ENCODE results near the gene PRR23E. TPM values are rescaled to one million over a fixed set of nuclear protein-coding genes. Genes with fewer than 3 reads are reported as not detected.

PRR23E gene
- total RNA-seq, 2 donors from 2014 or later, result not detected

- DNase-seq (ENCODE audit: low spot score), result no peak
- Histone ChIP-seq H3K27me3 (no peaks in the 10 kb centered on the region), H3K4me3 (no peak overlapping the region), H3K36me3 (no peaks in the 10 kb centered on the region), H3K4me1 (no peaks in the 10 kb centered on the region), H3K27ac (no peak overlapping the region), H3K9me3 (peaks cover 0 to 9% of the 10 kb centered on the region in 2 donors)
- TF ChIP-seq, protein P1, sequence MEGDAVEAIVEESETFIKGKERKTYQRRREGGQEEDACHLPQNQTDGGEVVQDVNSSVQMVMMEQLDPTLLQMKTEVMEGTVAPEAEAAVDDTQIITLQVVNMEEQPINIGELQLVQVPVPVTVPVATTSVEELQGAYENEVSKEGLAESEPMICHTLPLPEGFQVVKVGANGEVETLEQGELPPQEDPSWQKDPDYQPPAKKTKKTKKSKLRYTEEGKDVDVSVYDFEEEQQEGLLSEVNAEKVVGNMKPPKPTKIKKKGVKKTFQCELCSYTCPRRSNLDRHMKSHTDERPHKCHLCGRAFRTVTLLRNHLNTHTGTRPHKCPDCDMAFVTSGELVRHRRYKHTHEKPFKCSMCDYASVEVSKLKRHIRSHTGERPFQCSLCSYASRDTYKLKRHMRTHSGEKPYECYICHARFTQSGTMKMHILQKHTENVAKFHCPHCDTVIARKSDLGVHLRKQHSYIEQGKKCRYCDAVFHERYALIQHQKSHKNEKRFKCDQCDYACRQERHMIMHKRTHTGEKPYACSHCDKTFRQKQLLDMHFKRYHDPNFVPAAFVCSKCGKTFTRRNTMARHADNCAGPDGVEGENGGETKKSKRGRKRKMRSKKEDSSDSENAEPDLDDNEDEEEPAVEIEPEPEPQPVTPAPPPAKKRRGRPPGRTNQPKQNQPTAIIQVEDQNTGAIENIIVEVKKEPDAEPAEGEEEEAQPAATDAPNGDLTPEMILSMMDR (IDR thresholded peaks at IDR 0.05), result no peak
Observed at GRCh38 chr3:127234778-127235177, 41.8 kb downstream of the PRR23E start.

- Histone ChIP-seq H3K4me3 (no peak overlapping the region), H3K4me1 (no peaks in the 10 kb centered on the region), H3K27me3 (no peaks in the 10 kb centered on the region), H3K27ac (no peak overlapping the region), H3K9me3 (peaks cover 0 to 7% of the 10 kb centered on the region in 2 donors), H3K36me3 (no peaks in the 10 kb centered on the region)
- no peak for DNase-seq (ENCODE audit: low spot score)
- TF ChIP-seq, protein P1 (IDR thresholded peaks at IDR 0.05), result no peak
Observed at GRCh38 chr3:127235706-127236105, 42.8 kb downstream of the PRR23E start.

DNA sequence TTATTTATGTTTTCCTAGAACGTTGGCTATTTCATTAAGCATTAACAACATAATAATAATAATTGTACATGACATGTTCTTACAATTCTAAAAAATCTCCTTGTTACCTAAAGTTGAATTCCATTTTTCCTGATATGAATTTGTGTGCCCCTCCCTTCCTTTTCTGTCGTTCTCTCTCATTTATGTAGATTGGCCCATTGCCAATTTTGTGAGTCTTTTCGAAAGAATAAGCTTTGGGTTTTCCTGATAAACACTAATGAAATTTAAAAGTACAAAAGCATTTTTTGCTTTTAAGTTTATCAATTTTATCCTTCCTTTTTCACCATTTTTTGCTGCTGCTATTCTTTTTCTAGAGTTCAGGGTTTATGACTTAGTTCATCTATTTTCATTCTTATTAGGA is 44.9 kb downstream of the PRR23E start:
- TF ChIP-seq, protein P1 (IDR thresholded peaks at IDR 0.05), result no peak
- Histone ChIP-seq H3K9me3 (peaks cover 0 to 11% of the 10 kb centered on the region in 2 donors), H3K4me3 (no peak overlapping the region), H3K4me1 (no peaks in the 10 kb centered on the region), H3K36me3 (no peaks in the 10 kb centered on the region), H3K27me3 (no peaks in the 10 kb centered on the region), H3K27ac (no peak overlapping the region)
- DNase-seq (ENCODE audit: low spot score), result no peak

DNA sequence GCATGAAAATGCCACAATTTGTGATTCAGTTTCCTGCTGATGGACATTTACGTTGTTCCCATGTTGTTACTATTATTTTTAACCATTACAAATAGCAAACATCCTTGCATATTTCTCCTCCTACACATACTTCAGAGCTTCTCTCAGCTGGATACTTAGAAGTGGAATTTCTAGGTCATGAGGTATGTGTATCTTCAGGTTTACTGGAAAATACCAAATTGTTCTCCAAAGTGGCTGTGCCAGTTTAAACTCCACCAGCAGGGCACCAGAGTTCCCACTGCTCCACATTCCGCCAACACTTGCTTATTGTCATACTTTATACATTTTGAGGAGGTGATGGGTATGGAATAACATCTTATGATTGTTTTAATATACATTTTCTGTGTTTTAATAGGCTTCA is 45.7 kb downstream of the PRR23E start:
- Histone ChIP-seq H3K27ac (no peak overlapping the region), H3K4me3 (no peak overlapping the region), H3K9me3 (peaks cover 0 to 15% of the 10 kb centered on the region in 2 donors), H3K27me3 (no peaks in the 10 kb centered on the region), H3K36me3 (no peaks in the 10 kb centered on the region), H3K4me1 (no peaks in the 10 kb centered on the region)
- no peak for DNase-seq (ENCODE audit: low spot score)
- TF ChIP-seq, protein P1 (IDR thresholded peaks at IDR 0.05), result no peak

DNA sequence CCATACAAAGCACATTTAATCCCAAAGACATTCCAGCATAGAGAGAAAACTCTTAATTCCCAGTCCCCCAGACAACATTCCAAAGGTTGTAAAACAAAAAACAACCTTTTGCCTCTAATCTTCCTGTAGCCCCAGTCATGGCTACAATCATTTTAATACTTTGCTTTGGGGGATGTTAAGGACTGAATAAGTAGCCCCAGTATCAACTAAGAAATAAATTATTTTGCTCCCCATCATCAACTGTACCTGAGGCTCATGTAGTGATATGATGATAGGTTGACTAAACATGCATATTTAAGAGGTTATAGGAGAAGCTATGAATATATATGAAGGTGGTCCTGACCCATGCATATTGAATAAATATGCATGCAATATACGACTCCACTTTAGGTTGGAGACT is 54.4 kb downstream of the PRR23E start:
- peaks cover 0 to 26% of the 10 kb centered on the region in 2 donors for H3K9me3 ChIP-seq

More for the DNA sequence above, 54.4 kb downstream of the PRR23E start:
- TF ChIP-seq, protein P1 (IDR thresholded peaks at IDR 0.05), result no peak
- DNase-seq (ENCODE audit: low spot score), result no peak
- Histone ChIP-seq H3K4me3 (no peak overlapping the region), H3K27ac (no peak overlapping the region), H3K36me3 (no peaks in the 10 kb centered on the region), H3K27me3 (no peaks in the 10 kb centered on the region), H3K4me1 (no peaks in the 10 kb centered on the region)

Other genes starting within 250 kb of the PRR23E start
- gene PLXNA1, start 210.0 kb upstream of the PRR23E start, total RNA-seq, result 10 to 100 TPM; 22.9 to 23.3 TPM
- gene PRR20G, start 94.9 kb downstream of the PRR23E start, total RNA-seq, result not detected